Activated naive CD8-positive, alpha-beta T cell treated with anti-CD3 and anti-CD28 coated beads, Interleukin-2, amount 50 U/mL, for 24 hours (primary cell): ENCODE data around the gene KLF3.

Experiments
- ATAC-seq: fragments of 150-1000 bp; cut with Tn5 transposase; one replicate; pipeline ENCODE4 v1.10.0; 2021
- DNase-seq: peaks from one replicate; pipeline ENCODE4 v3.0.0; 2021
- H3K27ac Mint-ChIP-seq: one replicate; pipeline ENCODE4 v1.8.0; 2021; ENCODE audit warnings: mild to moderate bottlenecking, mixed read lengths
- H3K27me3 Mint-ChIP-seq: one replicate; pipeline ENCODE4 v1.8.0; 2021; ENCODE audit warnings: mixed read lengths
- H3K36me3 Mint-ChIP-seq: one replicate; pipeline ENCODE4 v1.8.0; 2021; ENCODE audit warnings: low read depth, mixed read lengths
- H3K4me1 Mint-ChIP-seq: one replicate; pipeline ENCODE4 v1.8.0; 2021; ENCODE audit warnings: mixed read lengths
- H3K4me3 Mint-ChIP-seq: one replicate; pipeline ENCODE4 v1.8.0; 2021; ENCODE audit warnings: mild to moderate bottlenecking, moderate library complexity, mixed read lengths
- H3K9me3 Mint-ChIP-seq: one replicate; pipeline ENCODE4 v1.8.0; 2021; ENCODE audit warnings: mixed read lengths

KLF3 gene

GRCh38 chr4:38634047-38634759 is 29.8 kb upstream of the KLF3 start:
- no peaks in the 10 kb centered on the region for H3K27me3 Mint-ChIP-seq
- DNase-seq (no peak), ATAC-seq (no peak)
- H3K4me1 Mint-ChIP-seq, result no peaks in the 10 kb centered on the region
- H3K27ac Mint-ChIP-seq, result no peak overlapping the region
- H3K9me3 Mint-ChIP-seq, result no peaks in the 10 kb centered on the region
- no peaks in the 10 kb centered on the region for H3K36me3 Mint-ChIP-seq
- no peak overlapping the region for H3K4me3 Mint-ChIP-seq

- Mint-ChIP-seq H3K27ac (no peak overlapping the region), H3K9me3 (no peaks in the 10 kb centered on the region), H3K27me3 (no peaks in the 10 kb centered on the region), H3K4me1 (no peaks in the 10 kb centered on the region), H3K4me3 (no peak overlapping the region), H3K36me3 (no peaks in the 10 kb centered on the region)
- DNase-seq, result no peak
- no peak for ATAC-seq
Measured at GRCh38 chr4:38639242-38639641, 24.8 kb upstream of the KLF3 start.

GRCh38 chr4:38641811-38642210 is 22.2 kb upstream of the KLF3 start:
- H3K36me3 Mint-ChIP-seq, result no peaks in the 10 kb centered on the region
- no peaks in the 10 kb centered on the region for H3K4me1 Mint-ChIP-seq
- peaks cover 3% of the 10 kb centered on the region for H3K9me3 Mint-ChIP-seq

GRCh38 chr4:38644201-38644600 is 19.8 kb upstream of the KLF3 start:
- Mint-ChIP-seq H3K27ac (no peak overlapping the region), H3K9me3 (peaks cover 3% of the 10 kb centered on the region), H3K36me3 (no peaks in the 10 kb centered on the region), H3K4me3 (no peak overlapping the region), H3K4me1 (peaks cover 11% of the 10 kb centered on the region), H3K27me3 (no peaks in the 10 kb centered on the region)
- ATAC-seq (no peak), DNase-seq (no peak)

More at GRCh38 chr4:38641811-38642210, 22.2 kb upstream of the KLF3 start:
- ATAC-seq (no peak), DNase-seq (no peak)
- Mint-ChIP-seq H3K27ac (no peak overlapping the region), H3K4me3 (no peak overlapping the region), H3K27me3 (no peaks in the 10 kb centered on the region)

- no peak for DNase-seq
- no peaks in the 10 kb centered on the region for H3K27me3 Mint-ChIP-seq
- H3K36me3 Mint-ChIP-seq, result no peaks in the 10 kb centered on the region
- H3K4me3 Mint-ChIP-seq, result no peak overlapping the region
- peaks cover 11% of the 10 kb centered on the region for H3K4me1 Mint-ChIP-seq
- H3K9me3 Mint-ChIP-seq, result peaks cover 3% of the 10 kb centered on the region
- no peak overlapping the region for H3K27ac Mint-ChIP-seq
- no peak for ATAC-seq
Measured at GRCh38 chr4:38647101-38647819, 16.7 kb upstream of the KLF3 start.

GRCh38 chr4:38650133-38650532 is 13.9 kb upstream of the KLF3 start:
- Mint-ChIP-seq H3K36me3 (no peaks in the 10 kb centered on the region), H3K9me3 (peaks cover 3% of the 10 kb centered on the region), H3K4me1 (peaks cover 35% of the 10 kb centered on the region), H3K27ac (no peak overlapping the region), H3K4me3 (no peak overlapping the region), H3K27me3 (no peaks in the 10 kb centered on the region)
- DNase-seq (no peak), ATAC-seq (no peak)

- no peak for DNase-seq
- Mint-ChIP-seq H3K36me3 (no peaks in the 10 kb centered on the region), H3K27me3 (no peaks in the 10 kb centered on the region), H3K4me1 (peaks cover 53% of the 10 kb centered on the region), H3K4me3 (peak overlapping the region; percentile 62), H3K27ac (peak overlapping the region; percentile 16), H3K9me3 (no peaks in the 10 kb centered on the region)
- peak; percentile 29 for ATAC-seq
Measured at GRCh38 chr4:38654273-38654672, 9.7 kb upstream of the KLF3 start.

- H3K4me1 Mint-ChIP-seq, result peaks cover 71% of the 10 kb centered on the region
- H3K9me3 Mint-ChIP-seq, result peaks cover 5% of the 10 kb centered on the region
- no peak for ATAC-seq
- no peak for DNase-seq
- no peaks in the 10 kb centered on the region for H3K27me3 Mint-ChIP-seq
- no peak overlapping the region for H3K27ac Mint-ChIP-seq
- no peaks in the 10 kb centered on the region for H3K36me3 Mint-ChIP-seq
- H3K4me3 Mint-ChIP-seq, result no peak overlapping the region
Measured at GRCh38 chr4:38656111-38656510, 7.9 kb upstream of the KLF3 start.

GRCh38 chr4:38659346-38659745 is 4.7 kb upstream of the KLF3 start:
- no peaks in the 10 kb centered on the region for H3K27me3 Mint-ChIP-seq
- H3K27ac Mint-ChIP-seq, result peak overlapping the region; percentile 25
- DNase-seq, result no peak
- H3K36me3 Mint-ChIP-seq, result no peaks in the 10 kb centered on the region
- peak overlapping the region; percentile 19 for H3K4me3 Mint-ChIP-seq
- peaks cover 70% of the 10 kb centered on the region for H3K4me1 Mint-ChIP-seq
- no peak for ATAC-seq
- peaks cover 5% of the 10 kb centered on the region for H3K9me3 Mint-ChIP-seq

- DNase-seq, result no peak
Measured at GRCh38 chr4:38660838-38661237, 3.2 kb upstream of the KLF3 start.

GRCh38 chr4:38661371-38661770 is 2.6 kb upstream of the KLF3 start:
- peaks cover 65% of the 10 kb centered on the region for H3K4me1 Mint-ChIP-seq
- no peaks in the 10 kb centered on the region for H3K27me3 Mint-ChIP-seq
- H3K27ac Mint-ChIP-seq, result no peak overlapping the region
- H3K9me3 Mint-ChIP-seq, result peaks cover 5% of the 10 kb centered on the region
- ATAC-seq (no peak), DNase-seq (no peak)
- no peak overlapping the region for H3K4me3 Mint-ChIP-seq
- H3K36me3 Mint-ChIP-seq, result no peaks in the 10 kb centered on the region

More at GRCh38 chr4:38660838-38661237, 3.2 kb upstream of the KLF3 start:
- H3K4me1 Mint-ChIP-seq, result peaks cover 65% of the 10 kb centered on the region
- peak overlapping the region; percentile 2 for H3K27ac Mint-ChIP-seq
- H3K36me3 Mint-ChIP-seq, result no peaks in the 10 kb centered on the region
- peaks cover 5% of the 10 kb centered on the region for H3K9me3 Mint-ChIP-seq
- no peaks in the 10 kb centered on the region for H3K27me3 Mint-ChIP-seq
- H3K4me3 Mint-ChIP-seq, result no peak overlapping the region
- ATAC-seq, result no peak

- Mint-ChIP-seq H3K4me3 (peak overlapping the region; percentile 79), H3K36me3 (no peaks in the 10 kb centered on the region), H3K9me3 (peaks cover 5% of the 10 kb centered on the region), H3K4me1 (peaks cover 75% of the 10 kb centered on the region), H3K27ac (peak overlapping the region; percentile 84), H3K27me3 (no peaks in the 10 kb centered on the region)
- DNase-seq (no peak), ATAC-seq (no peak)
Measured at GRCh38 chr4:38662522-38663089, 1.4 kb upstream of the KLF3 start.

- Mint-ChIP-seq H3K4me3 (peak overlapping the region; percentile 79), H3K27ac (peak overlapping the region; percentile 82), H3K4me1 (peaks cover 76% of the 10 kb centered on the region), H3K27me3 (no peaks in the 10 kb centered on the region), H3K9me3 (peaks cover 5% of the 10 kb centered on the region), H3K36me3 (no peaks in the 10 kb centered on the region)
- ATAC-seq (peak; percentile 45), DNase-seq (peak; percentile 61)
Measured at GRCh38 chr4:38663090-38663800, 754 bp upstream of the KLF3 start.

GRCh38 chr4:38664706-38665401 is 855 bp downstream of the KLF3 start:
- H3K27ac Mint-ChIP-seq, result peak overlapping the region; percentile 84
- H3K36me3 Mint-ChIP-seq, result no peaks in the 10 kb centered on the region
- peaks cover 5% of the 10 kb centered on the region for H3K9me3 Mint-ChIP-seq
- no peaks in the 10 kb centered on the region for H3K27me3 Mint-ChIP-seq
- peaks cover 75% of the 10 kb centered on the region for H3K4me1 Mint-ChIP-seq
- H3K4me3 Mint-ChIP-seq, result peak overlapping the region; percentile 87
- ATAC-seq (no peak), DNase-seq (peak; percentile 43)
